Smooth muscle cell (in vitro differentiated cells): ENCODE data around the gene GNG12. TPM values are rescaled to one million over a fixed set of nuclear protein-coding genes. Genes with fewer than 3 reads are reported as not detected.

Experiments used
- DNase-seq: peaks from one replicate; lab custom pipeline; 2025; ENCODE audit not compliant: unreplicated experiment; lab: John Stamatoyannopoulos, UW
- H2AFZ ChIP-seq: fragments of 200-600 bp; sonication (generic); 2 replicates; pipeline ENCODE4 v1.6.0; 2016; ENCODE audit warnings: antibody characterized with exemption, low read depth, mild to moderate bottlenecking
- H3F3A ChIP-seq: fragments of 200-600 bp; sonication (generic); 2 replicates; pipeline ENCODE4 v1.6.0; 2017; ENCODE audit warnings: antibody characterized with exemption, low read depth
- H3K27ac ChIP-seq: fragments of 200-600 bp; sonication (generic); 2 replicates; pipeline ENCODE4 v1.5.1; 2016; ENCODE audit warnings: low read depth, mild to moderate bottlenecking
- H3K27me3 ChIP-seq: fragments of 200-600 bp; sonication (generic); 2 replicates; pipeline ENCODE4 v1.6.1; 2016; ENCODE audit warnings: low read depth, mild to moderate bottlenecking
- H3K36me3 ChIP-seq: fragments of 200-600 bp; sonication (generic); 2 replicates; pipeline ENCODE4 v1.5.1; 2016; ENCODE audit warnings: low read depth
- H3K4me1 ChIP-seq: fragments of 200-600 bp; sonication (generic); 2 replicates; pipeline ENCODE4 v1.5.1; 2016; ENCODE audit warnings: low read depth
- H3K4me2 ChIP-seq: fragments of 200-600 bp; sonication (generic); 2 replicates; pipeline ENCODE4 v1.6.0; 2016; ENCODE audit warnings: mild to moderate bottlenecking
- H3K4me3 ChIP-seq: fragments of 200-600 bp; sonication (generic); 2 replicates; pipeline ENCODE4 v1.5.1; 2016; ENCODE audit warnings: mild to moderate bottlenecking
- H3K79me2 ChIP-seq: fragments of 200-600 bp; sonication (generic); 2 replicates; pipeline ENCODE4 v1.6.0; 2016; ENCODE audit warnings: low read depth, mild to moderate bottlenecking
- H3K9ac ChIP-seq: fragments of 200-600 bp; sonication (generic); 2 replicates; pipeline ENCODE4 v1.6.0; 2016; ENCODE audit warnings: low read depth
- H3K9me3 ChIP-seq: fragments of 200-600 bp; sonication (generic); replicated peaks from 2 replicates; pipeline ENCODE4 v1.5.1; 2016; ENCODE audit warnings: low read depth
- H4K20me1 ChIP-seq: fragments of 200-600 bp; sonication (generic); 2 replicates; pipeline ENCODE4 v1.6.0; 2016; ENCODE audit warnings: low read depth
- CTCF ChIP-seq: fragments of 200-600 bp; sonication (generic); IDR thresholded peaks from 2 replicates; pipeline ENCODE4 v1.5.1; 2017; ENCODE audit warnings: borderline replicate concordance, mild to moderate bottlenecking, antibody characterized with exemption; ENCODE audit not compliant: insufficient read depth, poor library complexity, severe bottlenecking
- WGBS: methylation state at CpG from one replicate; pipeline ENCODE4 v1.1.7; 2016; ENCODE audit warnings: low lambda C conversion rate; 5-methylcytosine and 5-hydroxymethylcytosine counted together
- polyA plus RNA-seq: library from polyadenylated mRNA; unstranded; fragments of >200 nt; fragmentation: Nextera tagmentation; extraction: Ambion mirVana; gene quantifications from 2 replicates; pipeline ENCODE4 v1.2.1, GENCODE V29; 2016
- total RNA-seq: library from RNA; depleted of rRNA; stranded (reverse); fragments of >200 nt; gene quantifications from 2 replicates; pipeline ENCODE4 v1.2.3, GENCODE V29; 2014

Gene GNG12
- total and polyA plus RNA-seq, 2 experiments from 2014 or later = 54.6 to 86.6 TPM

GRCh38 chr1:67835663-67836452 is 2.6 kb upstream of the GNG12 start:
- Histone ChIP-seq H4K20me1 (no peaks in the 10 kb centered on the region), H3K79me2 (peaks cover 11% of the 10 kb centered on the region), H3K4me3 (no peak overlapping the region), H2AFZ (no peak overlapping the region), H3K4me2 (no peak overlapping the region), H3K36me3 (no peaks in the 10 kb centered on the region), H3K27ac (peak overlapping the region; percentile 32), H3F3A (peaks cover 13% of the 10 kb centered on the region), H3K9me3 (no peaks in the 10 kb centered on the region), H3K4me1 (peaks cover 33% of the 10 kb centered on the region), H3K9ac (no peak overlapping the region), H3K27me3 (no peaks in the 10 kb centered on the region)
- no peak for DNase-seq
- WGBS = 52% methylated on average over 3 of the region's 3 CpGs
- TF ChIP-seq CTCF = no peak

- Histone ChIP-seq H3K79me2 (peaks cover 22% of the 10 kb centered on the region), H3K9ac (no peak overlapping the region), H3F3A (peaks cover 13% of the 10 kb centered on the region), H3K27me3 (no peaks in the 10 kb centered on the region), H3K4me1 (peaks cover 25% of the 10 kb centered on the region), H3K4me3 (no peak overlapping the region), H4K20me1 (peaks cover 4% of the 10 kb centered on the region), H3K27ac (no peak overlapping the region), H2AFZ (peak overlapping the region; percentile 93), H3K4me2 (peak overlapping the region; percentile 98), H3K36me3 (no peaks in the 10 kb centered on the region), H3K9me3 (no peaks in the 10 kb centered on the region)
- DNase-seq = no peak
- no peak for TF ChIP-seq CTCF
- WGBS = 83% methylated on average over 4 of the region's 4 CpGs
Measured at GRCh38 chr1:67834246-67834877, 1.1 kb upstream of the GNG12 start.

GRCh38 chr1:67833602-67833940 is 304 bp upstream of the GNG12 start:
- Histone ChIP-seq H3K4me2 (peak overlapping the region; percentile 98), H3K79me2 (peaks cover 30% of the 10 kb centered on the region)

More at GRCh38 chr1:67833602-67833940, 304 bp upstream of the GNG12 start:
- Histone ChIP-seq H4K20me1 (peaks cover 10% of the 10 kb centered on the region), H2AFZ (peak overlapping the region; percentile 93), H3K27me3 (no peaks in the 10 kb centered on the region), H3K9me3 (no peaks in the 10 kb centered on the region), H3K27ac (peak overlapping the region; percentile 75), H3K4me1 (peaks cover 23% of the 10 kb centered on the region), H3K4me3 (peak overlapping the region; percentile 89), H3F3A (peaks cover 13% of the 10 kb centered on the region), H3K36me3 (no peaks in the 10 kb centered on the region), H3K9ac (peak overlapping the region; percentile 82)
- 13% methylated on average over 21 of the region's 21 CpGs for WGBS
- peak; percentile 88 for DNase-seq
- no peak for TF ChIP-seq CTCF
